Measurements from ENCODE around the gene PTTG1IP.

- TF ChIP-seq EZH2 (IDR thresholded peaks at IDR 0.05; ENCODE audit: insufficient read depth, poor library complexity, severe bottlenecking): no peak
- TF ChIP-seq EZH2phosphoT487 (IDR thresholded peaks at IDR 0.05; ENCODE audit: insufficient read depth, low read depth): no peak
Measured at GRCh38 chr21:44911068-44911383, 37.5 kb upstream of the PTTG1IP start.
